Esophagus squamous epithelium (tissue), 5 donors: ENCODE results near the gene CAMKMT. TPM values are rescaled to one million over a fixed set of nuclear protein-coding genes. Genes with fewer than 3 reads are reported as not detected.

Experiments used
- DNase-seq: peaks from one replicate; lab custom pipeline; 2025; lab: John Stamatoyannopoulos, UW
- H3K27ac ChIP-seq, 4 donors: fragments of 200-600 bp; sonication (generic); one replicate each; pipeline ENCODE4 v1.5.1; 2016 to 2019; ENCODE audit warnings: mild to moderate bottlenecking in 1 of 4
- H3K27me3 ChIP-seq, 4 donors: fragments of 200-600 bp; sonication (generic); 1 replicate in 3 of 4; 2 replicates in 1 of 4; pipeline versions ENCODE4 v1.5.1 to v1.6.0; 2017 to 2021; ENCODE audit warnings: antibody characterized with exemption in 1 of 4
- H3K36me3 ChIP-seq, 3 donors: fragments of 200-600 bp; sonication (generic); one replicate each; pipeline ENCODE4 v1.5.1; 2016 to 2019
- H3K4me1 ChIP-seq, 3 donors: fragments of 200-600 bp; sonication (generic); one replicate each; pipeline ENCODE4 v1.5.1; 2017 to 2019
- H3K4me3 ChIP-seq, 4 donors: fragments of 200-600 bp; sonication (generic); 1 replicate in 3 of 4; 2 replicates in 1 of 4; pipeline ENCODE4 v1.5.1; 2016 to 2019; ENCODE audit warnings: mild to moderate bottlenecking in 2 of 4, moderate library complexity in 1 of 4
- H3K9me3 ChIP-seq, 3 donors: fragments of 200-600 bp; sonication (generic); one replicate each; pipeline ENCODE4 v1.5.1; 2016 to 2019
- CTCF ChIP-seq, 6 experiments: fragments of 450-650 bp in 4 of 6; fragments of 200-600 bp in 2 of 6; sonication (generic) in 2 of 6; IDR thresholded peaks; one replicate each; pipeline ENCODE4 v1.5.1; 2016 to 2019; ENCODE audit warnings: antibody characterized with exemption in 6 of 6, mild to moderate bottlenecking in 4 of 6, moderate library complexity in 4 of 6
- POLR2A ChIP-seq, 4 donors: fragments of 450-650 bp; IDR thresholded peaks; one replicate each; pipeline ENCODE4 v1.6.1; 2017; ENCODE audit warnings: antibody characterized with exemption in 4 of 4, mild to moderate bottlenecking in 4 of 4, moderate library complexity in 3 of 4
- WGBS, 2 donors: methylation state at CpG; one replicate each; pipeline ENCODE4 v1.1.5; 2018; 5-methylcytosine and 5-hydroxymethylcytosine counted together
- intact Hi-C: fragments of 100-400 bp; cut with DNase I; formaldehyde crosslinking; loops from one replicate; pipeline ENCODE4 v1.15.0; 2022
- total RNA-seq, 4 donors: library from RNA; depleted of rRNA; stranded (reverse); fragments of >200 nt; gene quantifications; one replicate each; pipeline ENCODE4 v1.1.0, GENCODE V29; 2016
- donor health status: DM: yes; HTN: yes; CAD: no.

Gene CAMKMT
- total RNA-seq, 4 donors from 2014 or later = 5.7 to 14.4 (median 10.6) TPM

GRCh38 chr2:44528595-44528994, 166.8 kb downstream of the CAMKMT start:
- Histone ChIP-seq H3K4me1 (no peaks in the 10 kb centered on the region), H3K27ac (no peak overlapping the region), H3K9me3 (no peaks in the 10 kb centered on the region), H3K4me3 (no peak overlapping the region), H3K27me3 (no peaks in the 10 kb centered on the region), H3K36me3 (no peaks in the 10 kb centered on the region)
- 50 to 94% methylated on average over 1 of the region's 1 CpG for WGBS, 2 donors
- TF ChIP-seq POLR2A (IDR thresholded peaks at IDR 0.05) (no peak), CTCF (IDR thresholded peaks at IDR 0.05) (no peak)
- intact Hi-C loops = no loop called here
- DNase-seq = no peak

- no peaks in the 10 kb centered on the region for H3K27me3 ChIP-seq
These were observed 167.7 kb downstream of the CAMKMT start for GRCh38 chr2:44529448-44529847.

GRCh38 chr2:44531289-44531688, 169.5 kb downstream of the CAMKMT start:
- Histone ChIP-seq H3K27me3 (no peaks in the 10 kb centered on the region), H3K27ac (no peak overlapping the region), H3K9me3 (no peaks in the 10 kb centered on the region), H3K4me3 (no peak overlapping the region), H3K36me3 (no peaks in the 10 kb centered on the region), H3K4me1 (no peaks in the 10 kb centered on the region)
- intact Hi-C loops = no loop called here
- no peak for TF ChIP-seq POLR2A (IDR thresholded peaks at IDR 0.05)
- TF ChIP-seq CTCF (IDR thresholded peaks at IDR 0.05) = no peak
- 73 to 86% methylated on average over 2 of the region's 2 CpGs for WGBS, 2 donors
- DNase-seq = no peak

More at GRCh38 chr2:44529448-44529847, 167.7 kb downstream of the CAMKMT start:
- H3K36me3 ChIP-seq = no peaks in the 10 kb centered on the region
- intact Hi-C loops = no loop called here
- TF ChIP-seq POLR2A (IDR thresholded peaks at IDR 0.05) (no peak), CTCF (IDR thresholded peaks at IDR 0.05) (no peak)
- H3K4me3 ChIP-seq = no peak overlapping the region
- no peaks in the 10 kb centered on the region for H3K4me1 ChIP-seq
- no peak for DNase-seq
- no peaks in the 10 kb centered on the region for H3K9me3 ChIP-seq
- H3K27ac ChIP-seq = no peak overlapping the region

GRCh38 chr2:44532031-44532430, 170.3 kb downstream of the CAMKMT start:
- Histone ChIP-seq H3K9me3 (no peaks in the 10 kb centered on the region), H3K4me1 (no peaks in the 10 kb centered on the region), H3K36me3 (no peaks in the 10 kb centered on the region), H3K27ac (no peak overlapping the region), H3K27me3 (no peaks in the 10 kb centered on the region), H3K4me3 (no peak overlapping the region)
- no peak for DNase-seq
- no peak for TF ChIP-seq POLR2A (IDR thresholded peaks at IDR 0.05)
- no peak for TF ChIP-seq CTCF (IDR thresholded peaks at IDR 0.05)
- intact Hi-C loops = no loop called here
- WGBS, 2 donors = 83 to 86% methylated on average over 2 of the region's 2 CpGs

- H3K4me1 ChIP-seq = no peaks in the 10 kb centered on the region
- no peak for TF ChIP-seq POLR2A (IDR thresholded peaks at IDR 0.05)
- no peak for TF ChIP-seq CTCF (IDR thresholded peaks at IDR 0.05)
- H3K9me3 ChIP-seq = no peaks in the 10 kb centered on the region
- no peak overlapping the region for H3K27ac ChIP-seq
- H3K27me3 ChIP-seq = no peaks in the 10 kb centered on the region
- DNase-seq = no peak
- H3K36me3 ChIP-seq = no peaks in the 10 kb centered on the region
- intact Hi-C loops = no loop called here
- H3K4me3 ChIP-seq = no peak overlapping the region
- WGBS, 2 donors = 75 to 84% methylated on average over 1 of the region's 1 CpG
These were observed 171.8 kb downstream of the CAMKMT start for GRCh38 chr2:44533508-44533907.
